ENCODE data around the gene GLRX2. TPM values are rescaled to one million over a fixed set of nuclear protein-coding genes. Genes with fewer than 3 reads are reported as not detected.

The GLRX2 gene
- total RNA-seq, 1 experiment from 2014 or later: 31.9 TPM

- peaks cover 74% of the 10 kb centered on the region for H3K36me3 ChIP-seq (ENCODE audit: insufficient read depth, low read length, poor library complexity, severe bottlenecking)
- CTCF ChIA-PET: interaction anchor here (0.6 kb wide), 1 partner anchor 280 kb away, joined by 3 read pairs; no protein-coding TSS in a partner anchor
- DNase-seq (ENCODE audit: low spot score): peak; percentile 33
- TF ChIP-seq EZH2 (IDR thresholded peaks at IDR 0.05; ENCODE audit: borderline replicate concordance, low read depth, low read length, poor library complexity, severe bottlenecking): no peak
- TF ChIP-seq, protein P1, sequence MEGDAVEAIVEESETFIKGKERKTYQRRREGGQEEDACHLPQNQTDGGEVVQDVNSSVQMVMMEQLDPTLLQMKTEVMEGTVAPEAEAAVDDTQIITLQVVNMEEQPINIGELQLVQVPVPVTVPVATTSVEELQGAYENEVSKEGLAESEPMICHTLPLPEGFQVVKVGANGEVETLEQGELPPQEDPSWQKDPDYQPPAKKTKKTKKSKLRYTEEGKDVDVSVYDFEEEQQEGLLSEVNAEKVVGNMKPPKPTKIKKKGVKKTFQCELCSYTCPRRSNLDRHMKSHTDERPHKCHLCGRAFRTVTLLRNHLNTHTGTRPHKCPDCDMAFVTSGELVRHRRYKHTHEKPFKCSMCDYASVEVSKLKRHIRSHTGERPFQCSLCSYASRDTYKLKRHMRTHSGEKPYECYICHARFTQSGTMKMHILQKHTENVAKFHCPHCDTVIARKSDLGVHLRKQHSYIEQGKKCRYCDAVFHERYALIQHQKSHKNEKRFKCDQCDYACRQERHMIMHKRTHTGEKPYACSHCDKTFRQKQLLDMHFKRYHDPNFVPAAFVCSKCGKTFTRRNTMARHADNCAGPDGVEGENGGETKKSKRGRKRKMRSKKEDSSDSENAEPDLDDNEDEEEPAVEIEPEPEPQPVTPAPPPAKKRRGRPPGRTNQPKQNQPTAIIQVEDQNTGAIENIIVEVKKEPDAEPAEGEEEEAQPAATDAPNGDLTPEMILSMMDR (conservative IDR thresholded peaks at IDR 0.05; ENCODE audit: low read depth, low read length): peak; percentile 64
- no peaks in the 10 kb centered on the region for H3K9me3 ChIP-seq (ENCODE audit: low read depth, low read length, poor library complexity, severe bottlenecking)
- H3K27ac ChIP-seq (ENCODE audit: low read depth, low read length, poor library complexity, severe bottlenecking): no peak overlapping the region
- POLR2A ChIA-PET (ENCODE audit: low non-redundant PET): no interaction called here
- intact Hi-C loops (cut with micrococcal nuclease; ENCODE audit: unreplicated experiment): no loop called here
- no TSS peak for BruUV-seq (replicated peaks)
- no peaks in the 10 kb centered on the region for H3K27me3 ChIP-seq (replicated peaks; ENCODE audit: insufficient read depth, low read depth, low read length, poor library complexity)
- no peak overlapping the region for H3K4me3 ChIP-seq (ENCODE audit: low read depth, low read length, poor library complexity, severe bottlenecking)
- H3K4me1 ChIP-seq (ENCODE audit: insufficient read depth, low read length, poor library complexity, severe bottlenecking): peaks cover 12% of the 10 kb centered on the region
These were observed 38.1 kb upstream of the GLRX2 start for GRCh38 chr1:193143285-193143684.

GRCh38 chr1:193142409-193142808, 37.2 kb upstream of the GLRX2 start:
- Histone ChIP-seq H3K4me1 (ENCODE audit: insufficient read depth, low read length, poor library complexity, severe bottlenecking) (peaks cover 12% of the 10 kb centered on the region), H3K4me3 (ENCODE audit: low read depth, low read length, poor library complexity, severe bottlenecking) (no peak overlapping the region), H3K36me3 (ENCODE audit: insufficient read depth, low read length, poor library complexity, severe bottlenecking) (peaks cover 73% of the 10 kb centered on the region), H3K9me3 (ENCODE audit: low read depth, low read length, poor library complexity, severe bottlenecking) (no peaks in the 10 kb centered on the region), H3K27me3 (replicated peaks; ENCODE audit: insufficient read depth, low read depth, low read length, poor library complexity) (no peaks in the 10 kb centered on the region), H3K27ac (ENCODE audit: low read depth, low read length, poor library complexity, severe bottlenecking) (no peak overlapping the region)
- intact Hi-C loops (cut with micrococcal nuclease; ENCODE audit: unreplicated experiment): no loop called here
- POLR2A ChIA-PET (ENCODE audit: low non-redundant PET): no interaction called here
- no peak for TF ChIP-seq EZH2 (IDR thresholded peaks at IDR 0.05; ENCODE audit: borderline replicate concordance, low read depth, low read length, poor library complexity, severe bottlenecking)
- TF ChIP-seq, protein P1 (conservative IDR thresholded peaks at IDR 0.05; ENCODE audit: low read depth, low read length): no peak
- no peak for DNase-seq (ENCODE audit: low spot score)
- CTCF ChIA-PET: no interaction called here
- BruUV-seq (replicated peaks): no TSS peak

DNA sequence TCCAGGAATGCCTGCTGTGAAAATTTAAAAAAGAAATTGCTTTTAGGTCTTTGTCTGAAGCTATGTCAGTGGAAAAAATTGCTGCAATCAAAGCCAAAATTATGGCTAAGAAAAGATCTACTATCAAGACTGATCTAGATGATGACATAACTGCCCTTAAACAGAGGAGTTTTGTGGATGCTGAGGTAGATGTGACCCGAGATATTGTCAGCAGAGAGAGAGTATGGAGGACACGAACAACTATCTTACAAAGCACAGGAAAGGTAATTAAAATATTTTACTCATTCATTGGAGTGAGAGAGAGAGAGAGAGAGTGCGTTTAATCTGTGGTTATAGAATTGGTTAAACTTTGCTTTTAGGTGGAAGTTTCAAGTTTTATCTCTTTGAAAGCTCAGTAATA, 36.6 kb upstream of the GLRX2 start:
- CTCF ChIA-PET: no interaction called here
- peak overlapping the region; percentile 24 for H3K27ac ChIP-seq (ENCODE audit: low read depth, low read length, poor library complexity, severe bottlenecking)
- POLR2A ChIA-PET (ENCODE audit: low non-redundant PET): no interaction called here

More for the DNA sequence above, 36.6 kb upstream of the GLRX2 start:
- H3K4me3 ChIP-seq (ENCODE audit: low read depth, low read length, poor library complexity, severe bottlenecking): no peak overlapping the region
- DNase-seq (ENCODE audit: low spot score): no peak
- peaks cover 74% of the 10 kb centered on the region for H3K36me3 ChIP-seq (ENCODE audit: insufficient read depth, low read length, poor library complexity, severe bottlenecking)
- intact Hi-C loops (cut with micrococcal nuclease; ENCODE audit: unreplicated experiment): no loop called here
- no peak for TF ChIP-seq EZH2 (IDR thresholded peaks at IDR 0.05; ENCODE audit: borderline replicate concordance, low read depth, low read length, poor library complexity, severe bottlenecking)
- TF ChIP-seq, protein P1 (conservative IDR thresholded peaks at IDR 0.05; ENCODE audit: low read depth, low read length): no peak
- no peaks in the 10 kb centered on the region for H3K27me3 ChIP-seq (replicated peaks; ENCODE audit: insufficient read depth, low read depth, low read length, poor library complexity)
- BruUV-seq (replicated peaks): no TSS peak
- H3K9me3 ChIP-seq (ENCODE audit: low read depth, low read length, poor library complexity, severe bottlenecking): no peaks in the 10 kb centered on the region
- peaks cover 12% of the 10 kb centered on the region for H3K4me1 ChIP-seq (ENCODE audit: insufficient read depth, low read length, poor library complexity, severe bottlenecking)
